HepG2 (cell line): Measurements from ENCODE around the gene CIB1. TPM values are rescaled to one million over a fixed set of nuclear protein-coding genes. Genes with fewer than 3 reads are reported as not detected.

Source experiments
- ATAC-seq: fragments of 200-7000 bp; cut with Tn5 transposase; 3 replicates; pipeline ENCODE4 v1.9.1; 2020; ENCODE audit warnings: mild to moderate bottlenecking, moderate library complexity
- BruUV-seq: library from RNA; stranded (reverse); fragments of 400-500 nt; replicated peaks from 2 replicates; lab custom pipeline; 2021; lab: Mats Ljungman, UMichigan
- CTCF ChIA-PET: fragments of 300-600 bp; formaldehyde crosslinking; extraction: SDS; loops from one replicate; lab custom pipeline; 2021; ENCODE audit warnings: low total read pairs, inconsistent platforms, low intra/inter-chr PET ratio; lab: Yijun Ruan, JAX
- POLR2A ChIA-PET: fragments of 350-600 bp; sonication (Branson Sonifier 250); formaldehyde crosslinking; loops from one replicate; lab custom pipeline; 2020; ENCODE audit warnings: antibody characterized with exemption, inconsistent platforms; lab: Yijun Ruan, JAX
- DNase-seq: peaks from one replicate; pipeline ENCODE4 v3.0.0-alpha.2; 2015; ENCODE audit warnings: low spot score
- FAIRE-seq: peaks from 3 replicates; lab custom pipeline; 2011; peaks lifted over from hg19 to GRCh38; lab: Jason Lieb, UNC
- H2AFZ ChIP-seq: one replicate; pipeline ENCODE4 v1.6.1; 2011; ENCODE audit warnings: low read length, inconsistent platforms
- H3K27ac ChIP-seq: fragments of 300-600 bp; 3 replicates; pipeline ENCODE4 v1.8.0; 2011; ENCODE audit warnings: mixed run types, mild to moderate bottlenecking, mixed read lengths, low read length, inconsistent platforms; ENCODE audit not compliant: insufficient read depth; ENCODE audit errors: extremely low read length
- H3K27me3 ChIP-seq, 2 experiments: fragments of 200-600 bp in 1 of 2; 2 replicates in 1 of 2; 3 replicates in 1 of 2; pipeline versions ENCODE4 v1.6.0 to v1.8.0; 2011; ENCODE audit warnings: low read length in 2 of 2, mild to moderate bottlenecking in 2 of 2, moderate library complexity in 2 of 2, inconsistent platforms in 1 of 2; ENCODE audit not compliant: insufficient read depth in 2 of 2, control insufficient read depth in 1 of 2
- H3K36me3 ChIP-seq, 2 experiments: fragments of 200-600 bp in 1 of 2; replicated peaks in 1 of 2; 2 replicates in 1 of 2; 3 replicates in 1 of 2; pipeline versions ENCODE4 v1.5.1 to v1.8.0; 2011; ENCODE audit warnings: low read length in 2 of 2, inconsistent platforms in 1 of 2; ENCODE audit not compliant: insufficient read depth in 2 of 2, control insufficient read depth in 1 of 2
- H3K4me1 ChIP-seq: 2 replicates; pipeline ENCODE4 v1.5.1; 2012; ENCODE audit warnings: low read length, inconsistent platforms; ENCODE audit not compliant: insufficient read depth
- H3K4me2 ChIP-seq: 2 replicates; pipeline ENCODE4 v1.6.0; 2011; ENCODE audit warnings: low read depth, low read length, inconsistent platforms
- H3K4me3 ChIP-seq, 3 experiments: fragments of 200-600 bp in 1 of 3; sonication (generic), shearing (Covaris generic) in 1 of 3; replicated peaks in 1 of 3; 2 replicates each; pipeline ENCODE4 v1.5.1; 2011 to 2016; ENCODE audit warnings: low read length in 3 of 3, inconsistent platforms in 2 of 3, low read depth in 2 of 3, mild to moderate bottlenecking in 2 of 3, control low read depth in 1 of 3, mixed read lengths in 1 of 3; ENCODE audit not compliant: insufficient read depth in 1 of 3
- H3K79me2 ChIP-seq: one replicate; pipeline ENCODE4 v1.6.1; 2011; ENCODE audit warnings: low read length, inconsistent platforms; ENCODE audit not compliant: insufficient read depth
- H3K9ac ChIP-seq: 2 replicates; pipeline ENCODE4 v1.6.0; 2011; ENCODE audit warnings: mild to moderate bottlenecking, low read depth, low read length, inconsistent platforms; ENCODE audit not compliant: insufficient read depth
- H3K9me3 ChIP-seq: 2 replicates; pipeline ENCODE4 v1.5.1; 2012; ENCODE audit warnings: mild to moderate bottlenecking, low read length
- H4K20me1 ChIP-seq: 2 replicates; pipeline ENCODE4 v1.6.0; 2011; ENCODE audit warnings: inconsistent platforms, mild to moderate bottlenecking, low read length, moderate library complexity; ENCODE audit not compliant: insufficient read depth
- CEBPB ChIP-seq: IDR thresholded peaks from 2 replicates; pipeline ENCODE4 v1.6.1; 2011; ENCODE audit warnings: low read depth, low read length, improper control_type of control experiment, borderline replicate concordance
- JUNB ChIP-seq: sonication (generic); formaldehyde crosslinking; IDR thresholded peaks from 2 replicates; pipeline ENCODE4 v1.8.0; 2022; ENCODE audit warnings: missing genetic modification reagents, mild to moderate bottlenecking, borderline replicate concordance
- NFATC3 ChIP-seq: sonication (generic); formaldehyde crosslinking; IDR thresholded peaks from 2 replicates; pipeline ENCODE4 v1.5.1; 2020; ENCODE audit warnings: mild to moderate bottlenecking, missing genetic modification reagents
- PLRG1 ChIP-seq: fragments of 450-650 bp; conservative IDR thresholded peaks from 2 replicates; pipeline ENCODE4 v1.6.1; 2016
- PRPF4 ChIP-seq: fragments of 200-400 bp; formaldehyde crosslinking; IDR thresholded peaks from 2 replicates; pipeline ENCODE4 v1.6.1; 2016; ENCODE audit warnings: low read length, low read depth; ENCODE audit not compliant: poor library complexity, severe bottlenecking
- RAD21 ChIP-seq: fragments of 450-650 bp; formaldehyde crosslinking; IDR thresholded peaks from 2 replicates; pipeline ENCODE4 v1.5.0; 2020; ENCODE audit warnings: mild to moderate bottlenecking
- ZNF382 ChIP-seq: sonication (generic); formaldehyde crosslinking; IDR thresholded peaks from 2 replicates; pipeline ENCODE4 v1.5.0; 2020; ENCODE audit warnings: missing genetic modification reagents, mild to moderate bottlenecking, borderline replicate concordance
- ZNF720 ChIP-seq: sonication (generic); formaldehyde crosslinking; IDR thresholded peaks from 2 replicates; pipeline ENCODE4 v1.4.0; 2020; ENCODE audit warnings: missing genetic modification reagents
- WGBS: methylation state at CpG from one replicate; pipeline ENCODE4 v1.1.6; 2017; ENCODE audit warnings: low lambda C conversion rate; 5-methylcytosine and 5-hydroxymethylcytosine counted together
- in situ Hi-C: cut with HindIII; loops from 2 replicates; pipeline ENCODE4 v1.10.0; 2017; ENCODE audit warnings: low pct_unique_long_range_greater_than_20kb; ENCODE audit not compliant: extremely low pct_ligation_motif_present
- intact Hi-C: fragments of 100-400 bp; cut with micrococcal nuclease; formaldehyde crosslinking; loops from one replicate; pipeline ENCODE4 v1.10.0; 2022; ENCODE audit not compliant: unreplicated experiment
- polyA plus RNA-seq, 8 experiments: library from polyadenylated mRNA; depleted of rRNA in 3 of 8; stranded (reverse) in 7 of 8; unstranded in 1 of 8; fragments of >200 nt; fragmentation: Illumina TruSeq in 4 of 8; extraction: Trizol in 4 of 8; gene quantifications; 2 replicates each; pipeline versions ENCODE4 v1.2.1 to v1.2.3, GENCODE V29; 2011 to 2016; ENCODE audit warnings: low read depth in 4 of 8, missing spikeins in 1 of 8, mixed read lengths in 1 of 8; ENCODE audit not compliant: insufficient read depth in 1 of 8
- total RNA-seq, 5 experiments: library from RNA; depleted of rRNA; stranded (reverse); fragments of >200 nt; fragmentation: Illumina TruSeq; extraction: Trizol; gene quantifications; 2 replicates each; pipeline ENCODE4 v1.2.3, GENCODE V29; 2016; ENCODE audit warnings: low read depth in 1 of 5
- TF ChIP-seq, protein P1 (sequence below): sonication (generic); formaldehyde crosslinking; IDR thresholded peaks from 2 replicates; pipeline ENCODE4 v1.5.0; 2020; ENCODE audit warnings: mild to moderate bottlenecking, missing genetic modification reagents, borderline replicate concordance
- TF ChIP-seq, protein P2 (sequence below): sonication (generic); formaldehyde crosslinking; IDR thresholded peaks from 2 replicates; pipeline ENCODE4 v1.9.0; 2022; ENCODE audit warnings: missing genetic modification reagents, mild to moderate bottlenecking, borderline replicate concordance
- TF ChIP-seq, protein P3 (sequence below): sonication (generic); formaldehyde crosslinking; IDR thresholded peaks from 2 replicates; pipeline ENCODE4 v1.4.0; 2020; ENCODE audit warnings: missing genetic modification reagents

CIB1 gene
- total and polyA plus RNA-seq, 2 of the 13 experiments (the other 11 are each of a cell fraction or from before 2014, with no cell fraction given) = 38.7 to 72.7 TPM

DNA sequence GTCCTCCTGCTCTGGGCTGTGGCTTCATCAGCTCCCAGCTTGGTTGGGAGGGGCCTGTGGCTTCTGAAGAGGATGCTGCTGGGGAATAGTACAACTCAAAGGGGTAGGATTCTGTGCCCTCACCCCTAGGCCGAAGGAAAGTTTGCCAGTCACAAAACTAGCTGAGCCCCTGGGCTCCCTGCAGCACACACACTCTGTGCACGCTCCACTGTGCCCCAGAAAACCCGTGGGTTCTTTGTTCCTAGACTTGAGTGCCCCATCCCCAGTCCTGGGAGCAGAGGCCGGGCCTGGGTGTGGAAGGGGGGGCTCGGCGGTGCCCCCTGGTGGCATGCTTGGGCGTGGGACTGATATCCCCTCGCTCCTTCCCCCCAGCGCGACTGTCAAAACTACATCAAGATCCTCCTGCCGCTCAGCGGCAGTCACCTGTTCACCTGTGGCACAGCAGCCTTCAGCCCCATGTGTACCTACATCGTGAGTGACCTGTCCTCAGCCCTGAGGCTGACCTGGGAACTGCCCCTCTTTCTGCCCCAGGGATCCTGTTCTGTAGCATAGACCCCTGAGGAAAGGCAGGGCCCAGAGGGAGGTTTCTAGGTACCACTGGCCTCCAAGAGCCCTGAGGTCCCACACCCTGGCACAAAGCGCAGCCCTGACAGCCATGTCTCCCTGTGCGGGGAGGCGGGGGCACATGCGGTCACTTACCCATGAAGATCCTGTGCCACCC is 14.2 kb downstream of the CIB1 start:
- Histone ChIP-seq H3K9me3 (no peaks in the 10 kb centered on the region), H3K27ac (no peak overlapping the region), H4K20me1 (no peaks in the 10 kb centered on the region), H3K36me3 (peaks cover 7 to 20% of the 10 kb centered on the region in 2 experiments), H2AFZ (no peak overlapping the region), H3K4me1 (no peaks in the 10 kb centered on the region), H3K79me2 (no peaks in the 10 kb centered on the region), H3K4me2 (no peak overlapping the region), H3K27me3 (no peaks in the 10 kb centered on the region), H3K4me3 (no peak overlapping the region), H3K9ac (no peak overlapping the region)
- in situ Hi-C loops (no loop called here), intact Hi-C loops (loop anchor here (1.0 to 2.0 kb wide), 2 partner anchors 19 to 76 kb away; partner anchors contain the start of gene SEMA4B)
- peak; percentile 84 for ATAC-seq
- no peak for DNase-seq
- ChIA-PET CTCF (interaction anchor here (0.8 to 4.1 kb wide), 4 partner anchors 14 to 77 kb away, joined by 3 to 41 read pairs (median 4); partner anchors contain the start of gene CIB1), POLR2A (no interaction called here)
- 81% methylated on average over 9 of the region's 17 CpGs for WGBS
- BruUV-seq = no TSS peak
- no peak for FAIRE-seq
- TF ChIP-seq ZNF720 (CRISPR knock-in tag) = no peak
- TF ChIP-seq, protein P1, sequence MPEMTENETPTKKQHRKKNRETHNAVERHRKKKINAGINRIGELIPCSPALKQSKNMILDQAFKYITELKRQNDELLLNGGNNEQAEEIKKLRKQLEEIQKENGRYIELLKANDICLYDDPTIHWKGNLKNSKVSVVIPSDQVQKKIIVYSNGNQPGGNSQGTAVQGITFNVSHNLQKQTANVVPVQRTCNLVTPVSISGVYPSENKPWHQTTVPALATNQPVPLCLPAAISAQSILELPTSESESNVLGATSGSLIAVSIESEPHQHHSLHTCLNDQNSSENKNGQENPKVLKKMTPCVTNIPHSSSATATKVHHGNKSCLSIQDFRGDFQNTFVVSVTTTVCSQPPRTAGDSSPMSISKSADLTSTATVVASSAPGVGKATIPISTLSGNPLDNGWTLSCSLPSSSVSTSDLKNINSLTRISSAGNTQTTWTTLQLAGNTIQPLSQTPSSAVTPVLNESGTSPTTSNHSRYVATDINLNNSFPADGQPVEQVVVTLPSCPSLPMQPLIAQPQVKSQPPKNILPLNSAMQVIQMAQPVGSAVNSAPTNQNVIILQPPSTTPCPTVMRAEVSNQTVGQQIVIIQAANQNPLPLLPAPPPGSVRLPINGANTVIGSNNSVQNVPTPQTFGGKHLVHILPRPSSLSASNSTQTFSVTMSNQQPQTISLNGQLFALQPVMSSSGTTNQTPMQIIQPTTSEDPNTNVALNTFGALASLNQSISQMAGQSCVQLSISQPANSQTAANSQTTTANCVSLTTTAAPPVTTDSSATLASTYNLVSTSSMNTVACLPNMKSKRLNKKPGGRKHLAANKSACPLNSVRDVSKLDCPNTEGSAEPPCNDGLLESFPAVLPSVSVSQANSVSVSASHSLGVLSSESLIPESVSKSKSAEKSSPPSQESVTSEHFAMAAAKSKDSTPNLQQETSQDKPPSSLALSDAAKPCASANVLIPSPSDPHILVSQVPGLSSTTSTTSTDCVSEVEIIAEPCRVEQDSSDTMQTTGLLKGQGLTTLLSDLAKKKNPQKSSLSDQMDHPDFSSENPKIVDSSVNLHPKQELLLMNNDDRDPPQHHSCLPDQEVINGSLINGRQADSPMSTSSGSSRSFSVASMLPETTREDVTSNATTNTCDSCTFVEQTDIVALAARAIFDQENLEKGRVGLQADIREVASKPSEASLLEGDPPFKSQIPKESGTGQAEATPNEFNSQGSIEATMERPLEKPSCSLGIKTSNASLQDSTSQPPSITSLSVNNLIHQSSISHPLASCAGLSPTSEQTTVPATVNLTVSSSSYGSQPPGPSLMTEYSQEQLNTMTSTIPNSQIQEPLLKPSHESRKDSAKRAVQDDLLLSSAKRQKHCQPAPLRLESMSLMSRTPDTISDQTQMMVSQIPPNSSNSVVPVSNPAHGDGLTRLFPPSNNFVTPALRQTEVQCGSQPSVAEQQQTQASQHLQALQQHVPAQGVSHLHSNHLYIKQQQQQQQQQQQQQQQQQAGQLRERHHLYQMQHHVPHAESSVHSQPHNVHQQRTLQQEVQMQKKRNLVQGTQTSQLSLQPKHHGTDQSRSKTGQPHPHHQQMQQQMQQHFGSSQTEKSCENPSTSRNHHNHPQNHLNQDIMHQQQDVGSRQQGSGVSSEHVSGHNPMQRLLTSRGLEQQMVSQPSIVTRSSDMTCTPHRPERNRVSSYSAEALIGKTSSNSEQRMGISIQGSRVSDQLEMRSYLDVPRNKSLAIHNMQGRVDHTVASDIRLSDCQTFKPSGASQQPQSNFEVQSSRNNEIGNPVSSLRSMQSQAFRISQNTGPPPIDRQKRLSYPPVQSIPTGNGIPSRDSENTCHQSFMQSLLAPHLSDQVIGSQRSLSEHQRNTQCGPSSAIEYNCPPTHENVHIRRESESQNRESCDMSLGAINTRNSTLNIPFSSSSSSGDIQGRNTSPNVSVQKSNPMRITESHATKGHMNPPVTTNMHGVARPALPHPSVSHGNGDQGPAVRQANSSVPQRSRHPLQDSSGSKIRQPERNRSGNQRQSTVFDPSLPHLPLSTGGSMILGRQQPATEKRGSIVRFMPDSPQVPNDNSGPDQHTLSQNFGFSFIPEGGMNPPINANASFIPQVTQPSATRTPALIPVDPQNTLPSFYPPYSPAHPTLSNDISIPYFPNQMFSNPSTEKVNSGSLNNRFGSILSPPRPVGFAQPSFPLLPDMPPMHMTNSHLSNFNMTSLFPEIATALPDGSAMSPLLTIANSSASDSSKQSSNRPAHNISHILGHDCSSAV (CRISPR knock-in tag) = no peak
- no peak for TF ChIP-seq PLRG1
- TF ChIP-seq NFATC3 (CRISPR knock-in tag) = no peak
- no peak for TF ChIP-seq PRPF4
- TF ChIP-seq, protein P2, sequence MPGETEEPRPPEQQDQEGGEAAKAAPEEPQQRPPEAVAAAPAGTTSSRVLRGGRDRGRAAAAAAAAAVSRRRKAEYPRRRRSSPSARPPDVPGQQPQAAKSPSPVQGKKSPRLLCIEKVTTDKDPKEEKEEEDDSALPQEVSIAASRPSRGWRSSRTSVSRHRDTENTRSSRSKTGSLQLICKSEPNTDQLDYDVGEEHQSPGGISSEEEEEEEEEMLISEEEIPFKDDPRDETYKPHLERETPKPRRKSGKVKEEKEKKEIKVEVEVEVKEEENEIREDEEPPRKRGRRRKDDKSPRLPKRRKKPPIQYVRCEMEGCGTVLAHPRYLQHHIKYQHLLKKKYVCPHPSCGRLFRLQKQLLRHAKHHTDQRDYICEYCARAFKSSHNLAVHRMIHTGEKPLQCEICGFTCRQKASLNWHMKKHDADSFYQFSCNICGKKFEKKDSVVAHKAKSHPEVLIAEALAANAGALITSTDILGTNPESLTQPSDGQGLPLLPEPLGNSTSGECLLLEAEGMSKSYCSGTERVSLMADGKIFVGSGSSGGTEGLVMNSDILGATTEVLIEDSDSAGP = peak; percentile 16; the same call in 1 of the 2 replicates
- TF ChIP-seq CEBPB = no peak
- TF ChIP-seq, protein P3, sequence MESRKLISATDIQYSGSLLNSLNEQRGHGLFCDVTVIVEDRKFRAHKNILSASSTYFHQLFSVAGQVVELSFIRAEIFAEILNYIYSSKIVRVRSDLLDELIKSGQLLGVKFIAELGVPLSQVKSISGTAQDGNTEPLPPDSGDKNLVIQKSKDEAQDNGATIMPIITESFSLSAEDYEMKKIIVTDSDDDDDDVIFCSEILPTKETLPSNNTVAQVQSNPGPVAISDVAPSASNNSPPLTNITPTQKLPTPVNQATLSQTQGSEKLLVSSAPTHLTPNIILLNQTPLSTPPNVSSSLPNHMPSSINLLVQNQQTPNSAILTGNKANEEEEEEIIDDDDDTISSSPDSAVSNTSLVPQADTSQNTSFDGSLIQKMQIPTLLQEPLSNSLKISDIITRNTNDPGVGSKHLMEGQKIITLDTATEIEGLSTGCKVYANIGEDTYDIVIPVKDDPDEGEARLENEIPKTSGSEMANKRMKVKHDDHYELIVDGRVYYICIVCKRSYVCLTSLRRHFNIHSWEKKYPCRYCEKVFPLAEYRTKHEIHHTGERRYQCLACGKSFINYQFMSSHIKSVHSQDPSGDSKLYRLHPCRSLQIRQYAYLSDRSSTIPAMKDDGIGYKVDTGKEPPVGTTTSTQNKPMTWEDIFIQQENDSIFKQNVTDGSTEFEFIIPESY (CRISPR knock-in tag) = peak; percentile 63
- TF ChIP-seq JUNB = no peak
- TF ChIP-seq RAD21 (CRISPR knock-in tag) = peak; percentile 90
- TF ChIP-seq ZNF382 (CRISPR knock-in tag) = no peak
